NCI-H82 treated with DMSO at 0.1 percent for 48 hours (cell line): ENCODE data around the gene CCN6.
A peak's percentile ranks its signal among the peaks of the same experiment; 100 is the strongest.
"Not testable (repeated sequence)": the region's sequence is repeated elsewhere in the genome, so short reads cannot be mapped to it uniquely, and the experiment has no call there.

ENCODE experiments used
- DNase-seq: peaks from one replicate; lab custom pipeline; 2025; ENCODE audit not compliant: unreplicated experiment; lab: John Stamatoyannopoulos, UW

CCN6 gene

GRCh38 chr6:112049026-112049799 lies 4.7 kb upstream of the CCN6 start:
- DNase-seq: no peak

- no peak for DNase-seq
These were observed 3.9 kb upstream of the CCN6 start for GRCh38 chr6:112049996-112050395.

GRCh38 chr6:112050429-112050828 lies 3.5 kb upstream of the CCN6 start:
- no peak for DNase-seq

GRCh38 chr6:112051251-112051740 lies 2.6 kb upstream of the CCN6 start:
- DNase-seq: not testable (repeated sequence)

- DNase-seq: no peak
These were observed 769 bp downstream of the CCN6 start for GRCh38 chr6:112054555-112055190.

GRCh38 chr6:112058243-112059032 lies 4.5 kb downstream of the CCN6 start:
- no peak for DNase-seq

GRCh38 chr6:112061605-112062004 lies 7.7 kb downstream of the CCN6 start:
- no peak for DNase-seq

GRCh38 chr6:112062966-112063365 lies 9.1 kb downstream of the CCN6 start:
- DNase-seq: no peak

GRCh38 chr6:112065426-112065986 lies 11.6 kb downstream of the CCN6 start:
- DNase-seq: no peak

- no peak for DNase-seq
These were observed 12.7 kb downstream of the CCN6 start for GRCh38 chr6:112066606-112067005.

GRCh38 chr6:112081569-112081968 lies 27.7 kb downstream of the CCN6 start:
- DNase-seq: no peak

GRCh38 chr6:112085286-112086065 lies 31.6 kb downstream of the CCN6 start:
- DNase-seq: no peak

- peak; percentile 80 for DNase-seq
These were observed 32.8 kb downstream of the CCN6 start for GRCh38 chr6:112086744-112087135.

GRCh38 chr6:112087136-112087911 lies 33.4 kb downstream of the CCN6 start, which contains the start of the genes FAM229B and TUBE1:
TSS of gene FAM229B (plus strand) at chr6:112087591. CDS start at chr6:112099284, 11,693 bp downstream.
TSS of gene TUBE1 (minus strand) at chr6:112087482. CDS start at chr6:112087434, 48 bp downstream.
- DNase-seq: peak; percentile 95

- no peak for DNase-seq
These were observed 34.0 kb downstream of the CCN6 start for GRCh38 chr6:112087916-112088315.

- no peak for DNase-seq
These were observed 43.0 kb downstream of the CCN6 start for GRCh38 chr6:112096901-112097300.

- no peak for DNase-seq
These were observed 46.7 kb downstream of the CCN6 start for GRCh38 chr6:112100561-112100960.

- not testable (repeated sequence) for DNase-seq
These were observed 52.1 kb downstream of the CCN6 start for GRCh38 chr6:112106026-112106425.

- no peak for DNase-seq
These were observed 52.7 kb downstream of the CCN6 start for GRCh38 chr6:112106562-112106961.

- DNase-seq: no peak
These were observed 55.4 kb downstream of the CCN6 start for GRCh38 chr6:112109262-112109661.
